Sigmoid colon (tissue), 7 donors: ENCODE measurements around the gene ZDHHC6. TPM values are rescaled to one million over a fixed set of nuclear protein-coding genes. Genes with fewer than 3 reads are reported as not detected.

Experiments
- DNase-seq: peaks from one replicate; pipeline ENCODE4 v3.0.0-alpha.2; 2019
- H3K27ac ChIP-seq, 4 donors: fragments of 200-600 bp; sonication (generic); one replicate each; pipeline ENCODE4 v1.5.1; 2016 to 2019; ENCODE audit warnings: mild to moderate bottlenecking in 1 of 4
- H3K27me3 ChIP-seq, 3 donors: fragments of 200-600 bp; sonication (generic); one replicate each; pipeline ENCODE4 v1.5.1; 2019; ENCODE audit warnings: mild to moderate bottlenecking in 1 of 3
- H3K36me3 ChIP-seq, 4 donors: fragments of 200-600 bp; sonication (generic); one replicate each; pipeline ENCODE4 v1.5.1; 2016 to 2019
- H3K4me1 ChIP-seq, 4 donors: fragments of 200-600 bp; sonication (generic); one replicate each; pipeline ENCODE4 v1.5.1; 2017 to 2019
- H3K4me3 ChIP-seq, 4 donors: fragments of 200-600 bp; sonication (generic); one replicate each; pipeline ENCODE4 v1.5.1; 2017 to 2019; ENCODE audit warnings: mild to moderate bottlenecking in 2 of 4, moderate library complexity in 1 of 4
- H3K9me3 ChIP-seq, 4 donors: fragments of 200-600 bp in 3 of 4; sonication (generic) in 3 of 4; one replicate each; pipeline versions ENCODE4 v1.5.1 to v1.6.1; 2013 to 2019
- EP300 ChIP-seq, 4 donors: sonication (generic); formaldehyde crosslinking; IDR thresholded peaks; one replicate each; pipeline ENCODE4 v1.6.1; 2017; ENCODE audit warnings: antibody characterized with exemption in 4 of 4
- POLR2A ChIP-seq, 2 donors: fragments of 450-650 bp; IDR thresholded peaks; one replicate each; pipeline ENCODE4 v1.6.1; 2016; ENCODE audit warnings: antibody characterized with exemption in 2 of 2, mild to moderate bottlenecking in 2 of 2, moderate library complexity in 2 of 2
- POLR2AphosphoS5 ChIP-seq, 4 donors: sonication (generic); formaldehyde crosslinking; IDR thresholded peaks; one replicate each; pipeline ENCODE4 v1.6.1; 2017; ENCODE audit warnings: antibody characterized with exemption in 4 of 4
- WGBS, 2 donors: extraction: QIAGEN DNeasy Blood & Tissue Kit; methylation state at CpG; one replicate each; pipeline ENCODE4 v1.1.7; 2013; 5-methylcytosine and 5-hydroxymethylcytosine counted together
- intact Hi-C: fragments of 100-400 bp; cut with DNase I; formaldehyde crosslinking; loops from one replicate; pipeline ENCODE4 v1.15.1; 2023
- polyA plus RNA-seq, 3 donors: library from polyadenylated mRNA; stranded (reverse); fragments of 200-250 nt; gene quantifications; one replicate each; pipeline ENCODE4 v1.2.3, GENCODE V29; 2013
- total RNA-seq, 4 donors: library from RNA; depleted of rRNA; stranded (reverse); fragments of >200 nt; gene quantifications; one replicate each; pipeline ENCODE4 v1.1.0, GENCODE V29; 2016
- TF ChIP-seq, protein P1 (sequence below), 4 experiments: fragments of 450-650 bp in 3 of 4; fragments of 200-600 bp in 1 of 4; IDR thresholded peaks; one replicate each; pipeline ENCODE4 v1.5.1; 2016 to 2019; ENCODE audit warnings: antibody characterized with exemption in 4 of 4, mild to moderate bottlenecking in 3 of 4, moderate library complexity in 2 of 4
- donor health status: healthy with polysubstance abuse.
- donor health status: Bipolar disorder and iron deficiency.
- donor health status: healthy.

The ZDHHC6 gene
- total and polyA plus RNA-seq, 7 donors: 16.7 to 35.0 (median 22.9) TPM

DNA sequence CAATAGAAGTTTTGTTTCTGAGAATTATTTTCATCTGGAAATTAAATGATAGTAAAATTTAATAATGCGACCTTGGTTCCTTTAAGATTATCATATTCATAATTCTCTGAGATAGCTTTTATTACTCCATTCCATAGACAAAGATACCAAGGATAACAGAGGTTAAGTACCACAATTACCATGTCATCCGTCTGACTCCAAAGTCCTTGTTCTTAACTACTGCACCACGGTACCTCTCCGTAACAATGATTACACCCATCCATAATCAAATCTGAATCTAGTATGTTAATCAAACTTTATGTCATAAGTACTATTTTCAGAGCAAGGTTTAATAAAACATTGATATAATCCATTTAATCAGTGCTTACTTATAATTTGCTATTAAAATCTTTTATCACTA lies 8.4 kb downstream of the ZDHHC6 start:
- Histone ChIP-seq H3K27me3 (no peaks in the 10 kb centered on the region), H3K36me3 (peaks cover 0 to 92% (median 31%) of the 10 kb centered on the region in 4 donors), H3K27ac (no peak overlapping the region), H3K4me3 (no peak overlapping the region), H3K9me3 (no peaks in the 10 kb centered on the region), H3K4me1 (no peaks in the 10 kb centered on the region)
- intact Hi-C loops: no loop called here
- TF ChIP-seq, protein P1, sequence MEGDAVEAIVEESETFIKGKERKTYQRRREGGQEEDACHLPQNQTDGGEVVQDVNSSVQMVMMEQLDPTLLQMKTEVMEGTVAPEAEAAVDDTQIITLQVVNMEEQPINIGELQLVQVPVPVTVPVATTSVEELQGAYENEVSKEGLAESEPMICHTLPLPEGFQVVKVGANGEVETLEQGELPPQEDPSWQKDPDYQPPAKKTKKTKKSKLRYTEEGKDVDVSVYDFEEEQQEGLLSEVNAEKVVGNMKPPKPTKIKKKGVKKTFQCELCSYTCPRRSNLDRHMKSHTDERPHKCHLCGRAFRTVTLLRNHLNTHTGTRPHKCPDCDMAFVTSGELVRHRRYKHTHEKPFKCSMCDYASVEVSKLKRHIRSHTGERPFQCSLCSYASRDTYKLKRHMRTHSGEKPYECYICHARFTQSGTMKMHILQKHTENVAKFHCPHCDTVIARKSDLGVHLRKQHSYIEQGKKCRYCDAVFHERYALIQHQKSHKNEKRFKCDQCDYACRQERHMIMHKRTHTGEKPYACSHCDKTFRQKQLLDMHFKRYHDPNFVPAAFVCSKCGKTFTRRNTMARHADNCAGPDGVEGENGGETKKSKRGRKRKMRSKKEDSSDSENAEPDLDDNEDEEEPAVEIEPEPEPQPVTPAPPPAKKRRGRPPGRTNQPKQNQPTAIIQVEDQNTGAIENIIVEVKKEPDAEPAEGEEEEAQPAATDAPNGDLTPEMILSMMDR (IDR thresholded peaks at IDR 0.05): no peak
- no peak for TF ChIP-seq EP300 (IDR thresholded peaks at IDR 0.05)
- TF ChIP-seq POLR2A (IDR thresholded peaks at IDR 0.05): no peak
- no peak for TF ChIP-seq POLR2AphosphoS5 (IDR thresholded peaks at IDR 0.05)
- 61 to 90% methylated on average over 4 of the region's 4 CpGs for WGBS, 2 donors
- DNase-seq: no peak

GRCh38 chr10:112434988-112435619 lies 11.6 kb downstream of the ZDHHC6 start:
- Histone ChIP-seq H3K4me1 (no peaks in the 10 kb centered on the region), H3K4me3 (no peak overlapping the region), H3K9me3 (no peaks in the 10 kb centered on the region), H3K27ac (no peak overlapping the region), H3K27me3 (no peaks in the 10 kb centered on the region), H3K36me3 (peaks cover 5 to 92% (median 36%) of the 10 kb centered on the region in 4 donors)
- no peak for DNase-seq
- intact Hi-C loops: no loop called here
- no peak for TF ChIP-seq POLR2A (IDR thresholded peaks at IDR 0.05)
- TF ChIP-seq, protein P1 (IDR thresholded peaks at IDR 0.05): peak in 1 of 4 experiments; percentile 16
- TF ChIP-seq EP300 (IDR thresholded peaks at IDR 0.05): no peak
- no peak for TF ChIP-seq POLR2AphosphoS5 (IDR thresholded peaks at IDR 0.05)
- WGBS, 2 donors: 61 to 90% methylated on average over 2 of the region's 2 CpGs

DNA sequence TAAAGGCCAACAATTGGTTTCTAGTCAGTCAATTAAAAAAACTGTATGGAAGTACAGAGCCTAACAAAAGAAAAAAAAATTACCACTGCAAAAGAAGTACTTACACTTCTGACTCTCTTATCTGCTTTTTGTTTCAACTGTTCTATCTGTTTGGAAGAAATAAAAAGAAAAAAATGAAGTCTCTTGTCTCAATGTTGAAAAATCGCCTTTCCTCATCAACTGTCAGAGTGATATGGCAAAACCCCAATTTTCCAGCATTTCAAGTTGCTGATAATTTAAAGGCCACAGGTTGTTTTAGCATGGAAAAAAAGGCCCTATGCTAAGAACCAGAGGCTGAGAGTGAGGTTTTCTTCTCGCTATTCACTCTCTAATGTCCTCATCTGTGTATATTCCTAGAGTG lies 13.6 kb downstream of the ZDHHC6 start:
- H3K4me1 ChIP-seq: no peaks in the 10 kb centered on the region
- TF ChIP-seq, protein P1 (IDR thresholded peaks at IDR 0.05): no peak
- TF ChIP-seq POLR2AphosphoS5 (IDR thresholded peaks at IDR 0.05) (no peak), EP300 (IDR thresholded peaks at IDR 0.05) (no peak), POLR2A (IDR thresholded peaks at IDR 0.05) (no peak)
- H3K27ac ChIP-seq: no peak overlapping the region
- no peaks in the 10 kb centered on the region for H3K27me3 ChIP-seq
- no peaks in the 10 kb centered on the region for H3K9me3 ChIP-seq
- DNase-seq: no peak
- H3K4me3 ChIP-seq: no peak overlapping the region
- H3K36me3 ChIP-seq: peaks cover 9 to 89% (median 37%) of the 10 kb centered on the region in 4 donors
- intact Hi-C loops: no loop called here
- WGBS, 2 donors: 94 to 96% methylated on average over 2 of the region's 2 CpGs

DNA sequence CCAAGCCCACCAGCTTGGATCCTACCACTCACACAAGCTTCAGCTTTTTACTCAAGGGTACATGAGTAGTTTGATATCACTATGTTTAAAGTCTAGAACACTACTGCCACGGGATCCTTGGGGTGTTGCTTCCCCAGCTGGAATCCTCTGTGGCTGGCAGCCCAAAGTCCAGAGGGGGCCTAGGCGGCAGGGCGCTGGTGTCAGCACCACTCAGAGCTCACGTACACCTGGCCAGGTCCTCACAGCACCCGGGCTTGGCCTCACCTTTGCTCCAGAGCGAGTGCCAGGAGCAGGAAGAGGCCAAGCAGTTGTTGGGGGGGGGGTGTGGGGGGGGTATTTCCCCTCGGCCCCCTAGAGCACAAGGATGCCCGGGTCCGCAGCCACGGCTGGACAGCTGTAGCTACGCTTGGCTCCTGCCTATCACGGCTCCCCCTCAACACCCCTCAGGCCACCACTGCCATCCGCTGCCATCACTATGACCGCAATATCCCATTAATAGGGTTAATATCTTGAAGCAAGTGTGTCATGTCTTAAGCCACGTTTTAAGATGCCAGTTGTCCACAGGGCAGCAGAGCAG lies 17.0 kb downstream of the ZDHHC6 start:
- 44 to 74% methylated on average over 15 of the region's 15 CpGs for WGBS, 2 donors
- TF ChIP-seq POLR2AphosphoS5 (IDR thresholded peaks at IDR 0.05) (no peak), EP300 (IDR thresholded peaks at IDR 0.05) (no peak), POLR2A (IDR thresholded peaks at IDR 0.05) (no peak)
- TF ChIP-seq, protein P1 (IDR thresholded peaks at IDR 0.05): no peak

More for the DNA sequence above, 17.0 kb downstream of the ZDHHC6 start:
- no peaks in the 10 kb centered on the region for H3K4me1 ChIP-seq
- H3K9me3 ChIP-seq: no peaks in the 10 kb centered on the region
- H3K27ac ChIP-seq: no peak overlapping the region
- DNase-seq: no peak
- intact Hi-C loops: no loop called here
- no peaks in the 10 kb centered on the region for H3K27me3 ChIP-seq
- no peak overlapping the region for H3K4me3 ChIP-seq
- peaks cover 9 to 77% (median 20%) of the 10 kb centered on the region in 4 donors for H3K36me3 ChIP-seq
